ENCODE results near the gene IL1RAPL1.

DNA sequence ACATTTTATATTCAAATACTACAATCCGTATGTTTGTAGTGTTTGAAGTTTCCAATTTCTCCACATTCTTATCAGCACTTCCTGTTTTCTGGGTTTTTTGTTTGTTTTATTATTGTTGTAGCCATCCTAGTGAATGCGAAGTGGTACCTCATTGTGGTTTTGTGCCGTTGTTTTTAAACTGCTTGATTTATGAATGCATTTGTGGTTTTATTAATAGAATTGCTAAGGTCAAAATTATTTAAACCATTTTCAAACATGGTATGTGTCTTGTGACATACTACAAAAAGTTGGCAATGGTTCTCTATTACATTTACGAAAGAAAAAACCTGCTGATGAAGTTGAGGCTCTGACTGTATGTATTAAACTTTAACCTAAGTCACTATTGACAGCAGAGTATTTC is 848.1 kb downstream of the IL1RAPL1 start:
- no peak for TF ChIP-seq EP300 (IDR thresholded peaks at IDR 0.05)
- TF ChIP-seq CTCF (IDR thresholded peaks at IDR 0.05) = no peak
- no peak for TF ChIP-seq POLR2A (IDR thresholded peaks at IDR 0.05; ENCODE audit: low read depth)
- no peak for TF ChIP-seq POLR2AphosphoS5 (IDR thresholded peaks at IDR 0.05)

Measured in esophagus muscularis mucosa (tissue), 4 donors.